Stimulated activated naive B cell treated with anti-CD40 and anti-IgM and Interleukin-4, amounts not matched to agents 10 μg/mL and 1 μg/mL and 100 μg/mL, for 72 hours (primary cell): ENCODE results near the gene STARD10.

Source experiments
- ATAC-seq, 2 donors: fragments of 150-1000 bp; cut with Tn5 transposase; replicated peaks; 2 replicates each; pipeline ENCODE4 v1.10.0; 2021; ENCODE audit warnings: moderate library complexity in 1 of 2
- DNase-seq: peaks from one replicate; pipeline ENCODE4 v3.0.0; 2021
- H3K27ac Mint-ChIP-seq: one replicate; pipeline ENCODE4 v1.8.0; 2022; ENCODE audit warnings: mild to moderate bottlenecking, mixed read lengths
- H3K27me3 Mint-ChIP-seq, 2 donors: one replicate each; pipeline ENCODE4 v1.8.0; 2022; ENCODE audit warnings: mixed read lengths in 2 of 2
- H3K36me3 Mint-ChIP-seq, 2 donors: one replicate each; pipeline ENCODE4 v1.8.0; 2022; ENCODE audit warnings: mixed read lengths in 2 of 2, mild to moderate bottlenecking in 1 of 2
- H3K4me1 Mint-ChIP-seq, 2 donors: one replicate each; pipeline ENCODE4 v1.8.0; 2022; ENCODE audit warnings: mixed read lengths in 2 of 2, mild to moderate bottlenecking in 1 of 2
- H3K4me3 Mint-ChIP-seq, 2 donors: one replicate each; pipeline ENCODE4 v1.8.0; 2022; ENCODE audit warnings: mild to moderate bottlenecking in 2 of 2, mixed read lengths in 2 of 2, moderate library complexity in 1 of 2
- H3K9me3 Mint-ChIP-seq, 2 donors: one replicate each; pipeline ENCODE4 v1.8.0; 2022; ENCODE audit warnings: mixed read lengths in 2 of 2, mild to moderate bottlenecking in 1 of 2

The STARD10 gene

GRCh38 chr11:72786305-72787215, 7.3 kb downstream of the STARD10 start:
- ATAC-seq, result peak; percentile 17 to 18
- Mint-ChIP-seq H3K27me3 (no peaks in the 10 kb centered on the region), H3K27ac (peak overlapping the region; percentile 87), H3K36me3 (no peaks in the 10 kb centered on the region), H3K4me1 (peaks cover 29 to 56% of the 10 kb centered on the region in 2 donors), H3K4me3 (no peak overlapping the region), H3K9me3 (no peaks in the 10 kb centered on the region)
- no peak for DNase-seq

- H3K36me3 Mint-ChIP-seq, result no peaks in the 10 kb centered on the region
- no peak overlapping the region for H3K27ac Mint-ChIP-seq
- peaks cover 35 to 64% of the 10 kb centered on the region in 2 donors for H3K4me1 Mint-ChIP-seq
- H3K9me3 Mint-ChIP-seq, result no peaks in the 10 kb centered on the region
- peaks cover 0 to 3% of the 10 kb centered on the region in 2 donors for H3K27me3 Mint-ChIP-seq
- ATAC-seq, result no peak
- DNase-seq, result no peak
- no peak overlapping the region for H3K4me3 Mint-ChIP-seq
Observed at GRCh38 chr11:72784662-72785061, 9.2 kb downstream of the STARD10 start.

GRCh38 chr11:72783144-72783905, 10.5 kb downstream of the STARD10 start:
- DNase-seq (no peak), ATAC-seq (no peak)
- H3K27ac Mint-ChIP-seq, result no peak overlapping the region
- H3K36me3 Mint-ChIP-seq, result no peaks in the 10 kb centered on the region
- H3K27me3 Mint-ChIP-seq, result peaks cover 0 to 6% of the 10 kb centered on the region in 2 donors
- peaks cover 38 to 62% of the 10 kb centered on the region in 2 donors for H3K4me1 Mint-ChIP-seq
- no peak overlapping the region for H3K4me3 Mint-ChIP-seq
- no peaks in the 10 kb centered on the region for H3K9me3 Mint-ChIP-seq

- peaks cover 27 to 56% of the 10 kb centered on the region in 2 donors for H3K4me1 Mint-ChIP-seq
- DNase-seq (no peak), ATAC-seq (peak; percentile 36 to 37)
- H3K4me3 Mint-ChIP-seq, result peak overlapping the region; percentile 77 to 79
- peak overlapping the region; percentile 80 for H3K27ac Mint-ChIP-seq
- peaks cover 2% of the 10 kb centered on the region in 2 donors for H3K36me3 Mint-ChIP-seq
- peaks cover 0 to 6% of the 10 kb centered on the region in 2 donors for H3K27me3 Mint-ChIP-seq
- H3K9me3 Mint-ChIP-seq, result no peaks in the 10 kb centered on the region
Observed at GRCh38 chr11:72782081-72782920, 11.5 kb downstream of the STARD10 start.

- peaks cover 0 to 6% of the 10 kb centered on the region in 2 donors for H3K27me3 Mint-ChIP-seq
- peak overlapping the region; percentile 80 for H3K27ac Mint-ChIP-seq
- H3K36me3 Mint-ChIP-seq, result peaks cover 2% of the 10 kb centered on the region in 2 donors
- DNase-seq (no peak), ATAC-seq (peak; percentile 68 to 75)
- no peaks in the 10 kb centered on the region for H3K9me3 Mint-ChIP-seq
- peak overlapping the region; percentile 82 for H3K4me3 Mint-ChIP-seq
- H3K4me1 Mint-ChIP-seq, result peaks cover 27 to 55% of the 10 kb centered on the region in 2 donors
Observed at GRCh38 chr11:72781313-72782080, 12.3 kb downstream of the STARD10 start.

- Mint-ChIP-seq H3K27ac (peak overlapping the region; percentile 37), H3K27me3 (peaks cover 0 to 6% of the 10 kb centered on the region in 2 donors), H3K4me1 (peaks cover 26 to 54% of the 10 kb centered on the region in 2 donors), H3K9me3 (no peaks in the 10 kb centered on the region), H3K36me3 (peaks cover 2% of the 10 kb centered on the region in 2 donors), H3K4me3 (peak overlapping the region; percentile 82)
- no peak for DNase-seq
- no peak for ATAC-seq
Observed at GRCh38 chr11:72781063-72781312, 12.9 kb downstream of the STARD10 start.

GRCh38 chr11:72780296-72781062, 13.4 kb downstream of the STARD10 start:
- H3K27me3 Mint-ChIP-seq, result peaks cover 0 to 6% of the 10 kb centered on the region in 2 donors
- DNase-seq, result no peak
- H3K4me3 Mint-ChIP-seq, result peak overlapping the region; percentile 82
- peaks cover 2% of the 10 kb centered on the region in 2 donors for H3K36me3 Mint-ChIP-seq
- ATAC-seq, result no peak
- no peaks in the 10 kb centered on the region for H3K9me3 Mint-ChIP-seq
- peak overlapping the region; percentile 37 for H3K27ac Mint-ChIP-seq
- H3K4me1 Mint-ChIP-seq, result peaks cover 25 to 54% of the 10 kb centered on the region in 2 donors

GRCh38 chr11:72779495-72780128, 14.2 kb downstream of the STARD10 start:
- Mint-ChIP-seq H3K27me3 (peaks cover 0 to 6% of the 10 kb centered on the region in 2 donors), H3K4me1 (peaks cover 24 to 50% of the 10 kb centered on the region in 2 donors), H3K27ac (peak overlapping the region; percentile 56), H3K9me3 (no peaks in the 10 kb centered on the region), H3K36me3 (peaks cover 2% of the 10 kb centered on the region in 2 donors), H3K4me3 (peak overlapping the region in 1 of 2 donors; percentile 60)
- no peak for DNase-seq
- ATAC-seq, result no peak

- H3K4me3 Mint-ChIP-seq, result no peak overlapping the region
- ATAC-seq (no peak), DNase-seq (no peak)
- peaks cover 26 to 47% of the 10 kb centered on the region in 2 donors for H3K4me1 Mint-ChIP-seq
- peaks cover 2% of the 10 kb centered on the region in 2 donors for H3K36me3 Mint-ChIP-seq
- H3K9me3 Mint-ChIP-seq, result no peaks in the 10 kb centered on the region
- peaks cover 0 to 6% of the 10 kb centered on the region in 2 donors for H3K27me3 Mint-ChIP-seq
- H3K27ac Mint-ChIP-seq, result peak overlapping the region; percentile 56
Observed at GRCh38 chr11:72778535-72779494, 15.0 kb downstream of the STARD10 start.

- H3K9me3 Mint-ChIP-seq, result no peaks in the 10 kb centered on the region
- H3K27ac Mint-ChIP-seq, result no peak overlapping the region
- ATAC-seq (no peak), DNase-seq (no peak)
- no peak overlapping the region for H3K4me3 Mint-ChIP-seq
- peaks cover 0 to 6% of the 10 kb centered on the region in 2 donors for H3K27me3 Mint-ChIP-seq
- peaks cover 25 to 44% of the 10 kb centered on the region in 2 donors for H3K4me1 Mint-ChIP-seq
- peaks cover 2 to 3% of the 10 kb centered on the region in 2 donors for H3K36me3 Mint-ChIP-seq
Observed at GRCh38 chr11:72777755-72778278, 16.0 kb downstream of the STARD10 start.

- Mint-ChIP-seq H3K36me3 (peaks cover 2 to 8% of the 10 kb centered on the region in 2 donors), H3K4me1 (peaks cover 18 to 37% of the 10 kb centered on the region in 2 donors), H3K27ac (peak overlapping the region; percentile 48), H3K9me3 (no peaks in the 10 kb centered on the region), H3K27me3 (peaks cover 0 to 6% of the 10 kb centered on the region in 2 donors), H3K4me3 (no peak overlapping the region)
- ATAC-seq (no peak), DNase-seq (no peak)
Observed at GRCh38 chr11:72776844-72777754, 16.7 kb downstream of the STARD10 start.
